Measurements from ENCODE around the gene KLF6.

DNA sequence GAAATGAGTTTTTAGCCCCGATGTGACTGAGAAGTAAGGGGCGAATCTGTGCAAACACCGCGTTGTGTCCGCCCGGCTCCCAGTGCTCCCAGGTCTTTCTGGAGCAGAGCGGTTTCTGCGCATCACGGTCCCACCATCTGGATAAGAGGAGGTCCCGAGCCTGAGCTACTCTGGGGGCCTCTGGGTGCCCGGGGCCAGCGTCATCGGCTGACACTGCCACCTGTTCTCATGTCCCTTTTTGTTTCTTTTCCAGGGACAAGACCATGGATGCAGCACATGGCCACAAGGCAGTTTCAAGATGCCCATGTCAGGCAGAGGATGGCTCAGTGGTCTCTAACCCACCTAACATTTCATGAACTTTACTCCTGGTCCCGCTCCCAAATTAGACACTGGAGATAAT lies 24.9 kb downstream of the KLF6 start:
- TF ChIP-seq PRDM15 (CRISPR knock-in tag; IDR thresholded peaks at IDR 0.05) (no peak), CTCF (IDR thresholded peaks at IDR 0.05) (no peak), SMAD4 (CRISPR knock-in tag; IDR thresholded peaks at IDR 0.05) (no peak), ATF6 (CRISPR knock-in tag; IDR thresholded peaks at IDR 0.05) (no peak), ERG (CRISPR knock-in tag; IDR thresholded peaks at IDR 0.05) (no peak), ELF4 (CRISPR knock-in tag; IDR thresholded peaks at IDR 0.05; ENCODE audit: low read depth) (no peak)
- TF ChIP-seq, protein P1, sequence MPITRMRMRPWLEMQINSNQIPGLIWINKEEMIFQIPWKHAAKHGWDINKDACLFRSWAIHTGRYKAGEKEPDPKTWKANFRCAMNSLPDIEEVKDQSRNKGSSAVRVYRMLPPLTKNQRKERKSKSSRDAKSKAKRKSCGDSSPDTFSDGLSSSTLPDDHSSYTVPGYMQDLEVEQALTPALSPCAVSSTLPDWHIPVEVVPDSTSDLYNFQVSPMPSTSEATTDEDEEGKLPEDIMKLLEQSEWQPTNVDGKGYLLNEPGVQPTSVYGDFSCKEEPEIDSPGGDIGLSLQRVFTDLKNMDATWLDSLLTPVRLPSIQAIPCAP (CRISPR knock-in tag; IDR thresholded peaks at IDR 0.05) = no peak
- TF ChIP-seq, protein P2, sequence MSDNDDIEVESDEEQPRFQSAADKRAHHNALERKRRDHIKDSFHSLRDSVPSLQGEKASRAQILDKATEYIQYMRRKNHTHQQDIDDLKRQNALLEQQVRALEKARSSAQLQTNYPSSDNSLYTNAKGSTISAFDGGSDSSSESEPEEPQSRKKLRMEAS (CRISPR knock-in tag; IDR thresholded peaks at IDR 0.05) = no peak
- TF ChIP-seq, protein P3, sequence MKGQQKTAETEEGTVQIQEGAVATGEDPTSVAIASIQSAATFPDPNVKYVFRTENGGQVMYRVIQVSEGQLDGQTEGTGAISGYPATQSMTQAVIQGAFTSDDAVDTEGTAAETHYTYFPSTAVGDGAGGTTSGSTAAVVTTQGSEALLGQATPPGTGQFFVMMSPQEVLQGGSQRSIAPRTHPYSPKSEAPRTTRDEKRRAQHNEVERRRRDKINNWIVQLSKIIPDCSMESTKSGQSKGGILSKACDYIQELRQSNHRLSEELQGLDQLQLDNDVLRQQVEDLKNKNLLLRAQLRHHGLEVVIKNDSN (CRISPR knock-in tag; IDR thresholded peaks at IDR 0.05) = no peak
